ENCODE results near the gene RAB3GAP2.
"Not testable (repeated sequence)": the region's sequence is repeated elsewhere in the genome, so short reads cannot be mapped to it uniquely, and the experiment has no call there.

Gene RAB3GAP2

DNA sequence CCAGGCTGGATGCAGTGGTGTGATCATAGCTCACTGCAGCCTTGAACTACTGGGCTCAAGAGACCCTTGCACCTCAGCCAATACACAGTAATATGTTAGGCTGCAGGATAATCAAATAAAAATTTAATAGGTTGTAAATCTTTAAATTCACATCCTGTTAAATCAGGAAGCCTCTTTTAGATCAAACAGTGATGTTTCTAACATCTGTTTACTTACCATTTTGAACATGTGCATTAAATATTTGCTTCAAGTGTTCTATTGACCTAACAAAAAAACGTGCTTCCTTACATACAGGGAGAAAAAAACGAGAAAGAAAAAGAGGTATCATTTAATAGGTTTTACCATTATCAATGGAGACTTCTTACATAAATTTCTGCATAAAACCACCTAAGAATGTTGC is 107.7 kb downstream of the RAB3GAP2 start:
- no peak overlapping the region for H3K27ac ChIP-seq
- peaks cover 45% of the 10 kb centered on the region for H3K36me3 ChIP-seq
- DNase-seq: no peak
- H3K9me3 ChIP-seq (ENCODE audit: severe bottlenecking): no peaks in the 10 kb centered on the region
- TF ChIP-seq, protein P1, sequence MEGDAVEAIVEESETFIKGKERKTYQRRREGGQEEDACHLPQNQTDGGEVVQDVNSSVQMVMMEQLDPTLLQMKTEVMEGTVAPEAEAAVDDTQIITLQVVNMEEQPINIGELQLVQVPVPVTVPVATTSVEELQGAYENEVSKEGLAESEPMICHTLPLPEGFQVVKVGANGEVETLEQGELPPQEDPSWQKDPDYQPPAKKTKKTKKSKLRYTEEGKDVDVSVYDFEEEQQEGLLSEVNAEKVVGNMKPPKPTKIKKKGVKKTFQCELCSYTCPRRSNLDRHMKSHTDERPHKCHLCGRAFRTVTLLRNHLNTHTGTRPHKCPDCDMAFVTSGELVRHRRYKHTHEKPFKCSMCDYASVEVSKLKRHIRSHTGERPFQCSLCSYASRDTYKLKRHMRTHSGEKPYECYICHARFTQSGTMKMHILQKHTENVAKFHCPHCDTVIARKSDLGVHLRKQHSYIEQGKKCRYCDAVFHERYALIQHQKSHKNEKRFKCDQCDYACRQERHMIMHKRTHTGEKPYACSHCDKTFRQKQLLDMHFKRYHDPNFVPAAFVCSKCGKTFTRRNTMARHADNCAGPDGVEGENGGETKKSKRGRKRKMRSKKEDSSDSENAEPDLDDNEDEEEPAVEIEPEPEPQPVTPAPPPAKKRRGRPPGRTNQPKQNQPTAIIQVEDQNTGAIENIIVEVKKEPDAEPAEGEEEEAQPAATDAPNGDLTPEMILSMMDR (IDR thresholded peaks at IDR 0.05; ENCODE audit: low read depth, low read length): no peak
- no peaks in the 10 kb centered on the region for H3K27me3 ChIP-seq (ENCODE audit: insufficient read depth, low read depth, severe bottlenecking)
- no peak overlapping the region for H3K4me3 ChIP-seq (ENCODE audit: low read depth, low read length)

DNA sequence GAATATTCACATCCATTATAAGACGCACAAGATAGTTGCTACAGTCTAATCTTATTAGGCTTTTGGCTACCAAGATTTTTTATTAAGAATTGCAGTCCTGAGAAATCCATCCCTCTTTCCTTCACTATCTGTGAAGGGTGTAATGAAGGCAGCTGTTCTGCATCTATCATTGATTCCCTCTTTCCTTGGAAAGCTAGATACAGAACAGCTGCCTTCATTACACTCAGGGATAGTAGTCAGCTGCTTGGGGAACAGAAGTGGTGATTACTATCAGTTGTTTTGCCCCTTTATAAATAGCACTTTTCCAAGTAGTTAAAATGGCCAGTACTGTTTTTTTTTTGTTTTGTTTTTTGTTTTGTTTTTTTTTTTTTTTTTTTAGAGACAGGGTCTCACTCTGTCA is 108.1 kb downstream of the RAB3GAP2 start:
- no peak overlapping the region for H3K4me3 ChIP-seq (ENCODE audit: low read depth, low read length)
- H3K9me3 ChIP-seq (ENCODE audit: severe bottlenecking): no peaks in the 10 kb centered on the region
- no peak for DNase-seq
- no peak overlapping the region for H3K27ac ChIP-seq
- H3K27me3 ChIP-seq (ENCODE audit: insufficient read depth, low read depth, severe bottlenecking): no peaks in the 10 kb centered on the region
- peaks cover 45% of the 10 kb centered on the region for H3K36me3 ChIP-seq
- TF ChIP-seq, protein P1 (IDR thresholded peaks at IDR 0.05; ENCODE audit: low read depth, low read length): no peak

DNA sequence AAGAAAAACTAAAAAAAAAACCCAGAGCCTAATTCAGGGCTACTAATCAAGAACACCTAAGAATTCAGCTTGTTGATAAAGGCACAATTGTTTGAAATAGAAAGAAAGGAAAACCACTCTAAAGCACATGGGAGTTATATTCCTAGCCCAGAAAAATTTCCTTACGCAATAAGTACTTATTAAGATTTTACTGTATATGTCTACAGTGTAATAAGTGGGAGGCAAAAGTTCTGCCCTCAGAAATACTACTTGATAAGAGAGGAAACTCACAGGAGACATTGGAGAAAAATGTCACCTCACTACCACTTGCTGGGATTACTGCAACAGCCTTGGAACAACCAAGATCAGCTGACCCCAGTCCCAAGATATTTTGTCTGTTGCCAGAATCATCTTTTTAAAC is 112.2 kb downstream of the RAB3GAP2 start:
- DNase-seq: no peak
- TF ChIP-seq, protein P1 (IDR thresholded peaks at IDR 0.05; ENCODE audit: low read depth, low read length): no peak
- peaks cover 41% of the 10 kb centered on the region for H3K36me3 ChIP-seq
- H3K27me3 ChIP-seq (ENCODE audit: insufficient read depth, low read depth, severe bottlenecking): no peaks in the 10 kb centered on the region
- H3K4me3 ChIP-seq (ENCODE audit: low read depth, low read length): no peak overlapping the region
- H3K9me3 ChIP-seq (ENCODE audit: severe bottlenecking): no peaks in the 10 kb centered on the region
- no peak overlapping the region for H3K27ac ChIP-seq

DNA sequence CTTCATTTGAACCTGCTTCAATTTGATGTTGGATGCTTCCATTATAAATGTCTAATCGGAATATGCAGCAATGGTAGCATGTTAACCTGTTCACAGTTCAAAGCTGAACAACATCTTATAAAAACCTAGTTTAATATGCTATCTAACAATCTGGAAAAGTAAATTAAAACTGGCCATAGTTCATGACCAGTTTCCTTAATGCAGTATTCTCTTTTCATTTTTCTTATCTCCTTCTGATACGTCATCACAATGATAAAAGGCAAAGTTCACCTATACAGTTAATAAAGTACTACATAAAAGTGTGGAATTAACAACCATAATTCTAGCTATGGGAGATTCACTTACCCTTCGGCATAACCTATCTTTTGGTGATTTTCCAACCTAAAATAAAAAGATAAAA is 113.2 kb downstream of the RAB3GAP2 start:
- Histone ChIP-seq H3K36me3 (peaks cover 47% of the 10 kb centered on the region), H3K27ac (no peak overlapping the region), H3K4me3 (ENCODE audit: low read depth, low read length) (no peak overlapping the region), H3K9me3 (ENCODE audit: severe bottlenecking) (no peaks in the 10 kb centered on the region), H3K27me3 (ENCODE audit: insufficient read depth, low read depth, severe bottlenecking) (no peaks in the 10 kb centered on the region)
- TF ChIP-seq, protein P1 (IDR thresholded peaks at IDR 0.05; ENCODE audit: low read depth, low read length): no peak
- DNase-seq: no peak

DNA sequence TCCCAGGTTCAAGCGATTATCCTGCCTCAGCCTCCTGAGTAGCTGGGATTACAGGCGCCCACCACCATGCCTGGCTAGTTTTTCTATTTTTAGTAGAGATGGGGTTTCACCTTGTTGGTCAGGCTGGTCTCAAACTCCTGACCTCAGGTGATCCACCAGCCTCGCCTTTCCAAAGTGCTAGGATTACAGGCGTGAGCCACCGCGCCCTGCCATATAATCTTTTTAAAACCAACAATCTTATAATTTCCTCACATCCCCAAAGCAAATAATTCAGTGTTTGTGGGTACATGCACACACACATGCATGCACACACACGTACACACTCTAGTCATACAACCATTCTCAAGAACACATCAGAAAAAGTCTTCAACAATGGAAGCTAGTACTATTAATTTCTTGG is 113.7 kb downstream of the RAB3GAP2 start:
- DNase-seq; H3K4me3 ChIP-seq (ENCODE audit: low read depth, low read length); H3K27ac ChIP-seq; H3K27me3 ChIP-seq (ENCODE audit: insufficient read depth, low read depth, severe bottlenecking); H3K9me3 ChIP-seq (ENCODE audit: severe bottlenecking): not testable (repeated sequence)
- H3K36me3 ChIP-seq: peaks cover 49% of the 10 kb centered on the region

DNA sequence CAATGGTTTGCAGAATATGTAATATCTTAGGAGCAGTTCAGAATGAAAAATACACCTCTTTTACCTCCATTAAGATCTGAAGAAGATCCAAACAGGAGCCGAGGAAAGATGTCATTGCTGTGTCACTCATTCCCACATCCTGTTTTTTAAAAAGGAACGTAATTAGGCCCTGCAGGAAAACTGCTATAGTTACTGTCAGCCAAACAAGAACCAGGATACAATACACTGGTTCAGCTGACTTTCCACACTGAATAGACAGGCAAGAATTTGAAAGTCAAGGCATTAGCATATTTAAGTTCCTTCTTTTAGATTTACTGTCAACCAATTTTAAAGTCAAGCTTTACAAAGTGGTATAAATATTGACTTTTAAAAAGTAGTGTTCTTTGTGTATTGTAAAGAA is 114.5 kb downstream of the RAB3GAP2 start:
- Histone ChIP-seq H3K27ac (no peak overlapping the region), H3K27me3 (ENCODE audit: insufficient read depth, low read depth, severe bottlenecking) (no peaks in the 10 kb centered on the region), H3K9me3 (ENCODE audit: severe bottlenecking) (no peaks in the 10 kb centered on the region), H3K4me3 (ENCODE audit: low read depth, low read length) (no peak overlapping the region), H3K36me3 (peaks cover 55% of the 10 kb centered on the region)
- TF ChIP-seq, protein P1 (IDR thresholded peaks at IDR 0.05; ENCODE audit: low read depth, low read length): no peak
- DNase-seq: no peak

Measured in WERI-Rb-1 (cell line).